HG03196 (cell line): ENCODE measurements around the gene ABCA3.
A peak's percentile ranks its signal among the peaks of the same experiment; 100 is the strongest.
"Not testable (repeated sequence)": the region's sequence is repeated elsewhere in the genome, so short reads cannot be mapped to it uniquely, and the experiment has no call there.

Source experiments
- ATAC-seq: cut with Tn5 transposase; IDR thresholded peaks from one replicate; pipeline ENCODE4 v1.9.1; 2021; ENCODE audit not compliant: unreplicated experiment

ABCA3 gene

GRCh38 chr16:2257726-2258125 is 82.8 kb downstream of the ABCA3 start:
- no peak for ATAC-seq

- no peak for ATAC-seq
These were observed 83.9 kb downstream of the ABCA3 start for GRCh38 chr16:2256531-2257140.

- no peak for ATAC-seq
These were observed 87.2 kb downstream of the ABCA3 start for GRCh38 chr16:2253293-2253692.

GRCh38 chr16:2252806-2253148 is 87.8 kb downstream of the ABCA3 start:
- no peak for ATAC-seq

- ATAC-seq, result peak; percentile 85
These were observed 89.0 kb downstream of the ABCA3 start, which contains the start of gene ECI1 for GRCh38 chr16:2251296-2252111. ECI1 (minus strand) TSS chr16:2251587; CDS start chr16:2251566, 21 bp downstream.

GRCh38 chr16:2250652-2251295 is 89.8 kb downstream of the ABCA3 start:
- no peak for ATAC-seq

GRCh38 chr16:2246301-2246885 is 94.1 kb downstream of the ABCA3 start:
- no peak for ATAC-seq

- ATAC-seq, result no peak
These were observed 95.4 kb downstream of the ABCA3 start for GRCh38 chr16:2244926-2245795.

GRCh38 chr16:2244301-2244700 is 96.2 kb downstream of the ABCA3 start:
- ATAC-seq, result no peak

GRCh38 chr16:2243781-2244180 is 96.7 kb downstream of the ABCA3 start:
- no peak for ATAC-seq

- no peak for ATAC-seq
These were observed 97.4 kb downstream of the ABCA3 start for GRCh38 chr16:2243031-2243528.

- ATAC-seq, result no peak
These were observed 97.9 kb downstream of the ABCA3 start for GRCh38 chr16:2242598-2242997.

- ATAC-seq, result not testable (repeated sequence)
These were observed 100.2 kb downstream of the ABCA3 start for GRCh38 chr16:2240331-2240730.

GRCh38 chr16:2238838-2239675 is 101.5 kb downstream of the ABCA3 start:
- ATAC-seq, result no peak

GRCh38 chr16:2238150-2238837 is 102.2 kb downstream of the ABCA3 start:
- ATAC-seq, result no peak

GRCh38 chr16:2237493-2238149 is 102.9 kb downstream of the ABCA3 start:
- ATAC-seq, result no peak

- ATAC-seq, result no peak
These were observed 103.4 kb downstream of the ABCA3 start for GRCh38 chr16:2237102-2237482.

- no peak for ATAC-seq
These were observed 104.0 kb downstream of the ABCA3 start, which contains the start of gene DNASE1L2 for GRCh38 chr16:2236337-2237101. DNASE1L2 (plus strand) TSS chr16:2236444; CDS start chr16:2236817, 373 bp downstream.
